Measurements from ENCODE around the gene CD37. TPM values are rescaled to one million over a fixed set of nuclear protein-coding genes. Genes with fewer than 3 reads are reported as not detected.

CD37 gene
- total RNA-seq, 1 experiment from 2014 or later = not detected

- H4K20me1 ChIP-seq (ENCODE audit: control insufficient read depth, insufficient read depth, insufficient read length) = no peaks in the 10 kb centered on the region
- H2BK20ac ChIP-seq (ENCODE audit: low read depth, low read length, poor library complexity, severe bottlenecking) = no peak overlapping the region
- no peak overlapping the region for H3K4me2 ChIP-seq (ENCODE audit: insufficient read depth, insufficient read length, low read length)
- H2BK5ac ChIP-seq (ENCODE audit: insufficient read length, low read length) = no peak overlapping the region
- H4K8ac ChIP-seq (replicated peaks; ENCODE audit: insufficient read length, low read depth, low read length) = no peak overlapping the region
- H3K9ac ChIP-seq (ENCODE audit: extremely low read depth, insufficient read length, low read length) = no peak overlapping the region
- DNase-seq = peak; percentile 23
- H3K27me3 ChIP-seq (ENCODE audit: insufficient read depth, low read length) = peaks cover 3% of the 10 kb centered on the region; the same call in 1 of the 2 replicates
- H3K23me2 ChIP-seq (ENCODE audit: insufficient read length, low read depth, low read length, poor library complexity, severe bottlenecking) = peaks cover 12% of the 10 kb centered on the region
- TF ChIP-seq CTCF (conservative IDR thresholded peaks at IDR 0.05) = no peak
- H3K23ac ChIP-seq (ENCODE audit: insufficient read length, low read depth, low read length) = no peak overlapping the region
- H3K56ac ChIP-seq (ENCODE audit: insufficient read length, low read depth, low read length) = no peak overlapping the region
- Mint-ChIP-seq H3K4me3 (peak overlapping the region in 1 of 2 experiments; percentile 38; a peak in 1 of 5 replicates), H3K36me3 (ENCODE audit: insufficient read depth in 1 of 3, low read depth in 3 of 3) (peaks cover 3 to 36% (median 19%) of the 10 kb centered on the region in 3 experiments), H3K27me3 (ENCODE audit: low read depth) (peaks cover 18% of the 10 kb centered on the region), H3K4me1 (peaks cover 25 to 36% of the 10 kb centered on the region in 2 experiments), H3K27ac (no peak overlapping the region; a peak in 1 of 7 replicates), H3K9me3 (peaks cover 0 to 3% of the 10 kb centered on the region in 2 experiments; a peak in 2 of 5 replicates)
- H3K9me3 ChIP-seq (ENCODE audit: control insufficient read depth, low read depth, low read length) = no peaks in the 10 kb centered on the region
- H2BK12ac ChIP-seq (ENCODE audit: insufficient read length, low read depth, low read length) = no peak overlapping the region
- no peak overlapping the region for H2AFZ ChIP-seq (ENCODE audit: low read length)
- H2BK120ac ChIP-seq (ENCODE audit: low read depth, low read length, poor library complexity, severe bottlenecking) = no peak overlapping the region
- H3K4ac ChIP-seq (ENCODE audit: low read depth, low read length) = no peak overlapping the region
- no peaks in the 10 kb centered on the region for H3K79me2 ChIP-seq (ENCODE audit: insufficient read depth, low read length)
- H3K4me1 ChIP-seq (ENCODE audit: insufficient read depth, low read length) = peaks cover 2% of the 10 kb centered on the region; the same call in 1 of the 2 replicates
- WGBS (ENCODE audit: extremely low coverage, insufficient read length, low lambda C conversion rate) = no CpG with 5 or more reads among the region's 10 CpGs
- no peak overlapping the region for H4K91ac ChIP-seq (ENCODE audit: insufficient read length, low read depth, low read length)
- H3K27ac ChIP-seq (ENCODE audit: insufficient read length, low read depth, low read length) = no peak overlapping the region
- no peak overlapping the region for H2BK15ac ChIP-seq (ENCODE audit: low read depth, low read length)
- no peak overlapping the region for H3K14ac ChIP-seq (ENCODE audit: insufficient read depth, low read length)
- H2AK5ac ChIP-seq (ENCODE audit: insufficient read length, low read length) = no peak overlapping the region
- H3K79me1 ChIP-seq (ENCODE audit: insufficient read depth, low read depth, low read length, poor library complexity, severe bottlenecking) = no peaks in the 10 kb centered on the region
- no peak overlapping the region for H3K18ac ChIP-seq (ENCODE audit: insufficient read length, low read depth, low read length)
- H4K5ac ChIP-seq (ENCODE audit: insufficient read length, low read depth, low read length) = no peak overlapping the region
- no peak overlapping the region for H3T11ph ChIP-seq (ENCODE audit: low read length)
These were observed 1.5 kb downstream of the CD37 start for GRCh38 chr19:49336482-49337266.

All from H9 (cell line).